GM21447 (cell line): ENCODE results near the gene FPGS.
"Not testable (repeated sequence)": the region's sequence is repeated elsewhere in the genome, so short reads cannot be mapped to it uniquely, and the experiment has no call there.

Source experiments
- ATAC-seq: cut with Tn5 transposase; IDR thresholded peaks from one replicate; pipeline ENCODE4 v1.9.1; 2021; ENCODE audit not compliant: unreplicated experiment

FPGS gene, protein sequence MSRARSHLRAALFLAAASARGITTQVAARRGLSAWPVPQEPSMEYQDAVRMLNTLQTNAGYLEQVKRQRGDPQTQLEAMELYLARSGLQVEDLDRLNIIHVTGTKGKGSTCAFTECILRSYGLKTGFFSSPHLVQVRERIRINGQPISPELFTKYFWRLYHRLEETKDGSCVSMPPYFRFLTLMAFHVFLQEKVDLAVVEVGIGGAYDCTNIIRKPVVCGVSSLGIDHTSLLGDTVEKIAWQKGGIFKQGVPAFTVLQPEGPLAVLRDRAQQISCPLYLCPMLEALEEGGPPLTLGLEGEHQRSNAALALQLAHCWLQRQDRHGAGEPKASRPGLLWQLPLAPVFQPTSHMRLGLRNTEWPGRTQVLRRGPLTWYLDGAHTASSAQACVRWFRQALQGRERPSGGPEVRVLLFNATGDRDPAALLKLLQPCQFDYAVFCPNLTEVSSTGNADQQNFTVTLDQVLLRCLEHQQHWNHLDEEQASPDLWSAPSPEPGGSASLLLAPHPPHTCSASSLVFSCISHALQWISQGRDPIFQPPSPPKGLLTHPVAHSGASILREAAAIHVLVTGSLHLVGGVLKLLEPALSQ

DNA sequence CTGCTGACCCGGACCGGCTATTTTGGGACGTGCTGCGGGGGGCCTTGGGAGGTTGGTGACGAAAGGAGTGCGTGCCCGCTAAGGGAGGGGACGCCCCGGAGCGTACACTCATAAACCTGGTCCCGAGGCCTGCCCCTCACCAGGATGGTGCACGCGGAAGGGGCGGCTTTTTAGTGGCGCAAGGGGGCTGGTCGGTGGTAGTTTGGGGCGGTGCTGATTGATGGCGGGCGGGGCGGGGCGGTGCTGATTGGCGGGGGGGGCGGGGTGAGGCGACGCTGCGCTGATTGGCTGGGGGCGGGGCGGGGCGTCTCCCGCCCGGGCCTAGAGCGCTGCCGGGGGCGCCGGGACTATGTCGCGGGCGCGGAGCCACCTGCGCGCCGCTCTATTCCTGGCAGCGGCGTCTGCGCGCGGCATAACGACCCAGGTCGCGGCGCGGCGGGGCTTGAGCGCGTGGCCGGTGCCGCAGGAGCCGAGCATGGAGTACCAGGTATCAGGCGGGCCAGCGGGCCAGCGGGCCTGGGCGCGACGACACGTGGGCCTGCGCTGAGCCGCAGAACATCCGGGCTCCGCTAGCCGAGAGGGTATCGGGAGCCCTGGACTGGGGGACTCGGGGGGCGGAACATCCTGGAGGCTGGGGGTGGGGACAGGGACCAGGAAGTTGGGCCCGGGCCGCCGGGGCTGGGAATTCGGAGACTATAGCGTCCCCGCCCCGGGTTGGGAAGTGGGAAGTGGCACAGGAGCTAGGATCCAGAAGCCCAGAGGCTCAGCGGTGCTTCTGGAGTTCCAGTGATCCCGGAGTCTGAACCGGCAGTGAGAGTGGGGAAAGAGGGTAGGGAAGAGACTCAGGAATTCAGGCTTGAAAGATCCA is at the start of gene FPGS:
FPGS (plus strand) TSS at position 307 of the 868 bp plus-strand sequence; CDS start at position 350, 43 bp downstream.
- peak; percentile 65 for ATAC-seq

DNA sequence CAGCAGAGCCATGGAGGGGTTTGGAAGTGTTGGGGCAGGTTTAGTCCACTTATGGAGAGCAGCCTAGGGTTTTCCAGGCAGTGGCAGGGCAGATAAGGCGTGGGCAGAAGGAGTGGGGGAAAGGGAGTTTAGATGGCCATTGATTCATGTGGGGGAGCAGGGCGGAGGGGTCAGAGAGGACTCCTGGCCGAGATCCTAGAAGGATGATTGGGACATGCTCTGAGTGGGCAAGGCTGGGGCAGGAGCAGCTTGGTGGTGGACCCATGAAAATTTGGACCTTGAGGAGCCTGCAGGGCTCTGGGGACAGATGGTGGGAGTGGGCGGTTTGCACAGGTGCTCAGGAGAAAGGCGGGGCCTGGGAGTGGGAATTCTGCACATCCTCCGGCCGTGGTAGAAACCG is 49.5 kb upstream of the FPGS start:
- ATAC-seq = no peak

DNA sequence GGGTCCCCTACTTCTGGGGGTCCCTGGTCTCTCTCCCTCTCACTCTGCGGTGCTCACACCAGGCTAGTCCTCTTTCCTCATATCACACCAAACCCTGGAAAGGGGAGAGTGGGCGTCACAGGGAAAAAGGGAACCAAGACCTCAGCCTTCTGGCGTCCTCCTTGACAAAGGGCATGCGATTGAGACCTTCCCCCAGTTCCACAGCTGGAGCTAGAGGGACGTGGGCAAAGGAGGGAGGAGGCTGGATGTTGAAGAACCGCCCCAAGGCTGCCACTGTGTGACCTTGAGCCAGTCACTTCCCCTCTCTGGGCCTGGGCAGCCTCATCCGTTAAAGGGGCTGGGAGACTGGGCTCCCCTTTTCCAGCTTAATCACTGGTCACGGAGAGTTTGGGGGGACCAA is 49.1 kb upstream of the FPGS start:
- ATAC-seq = no peak

DNA sequence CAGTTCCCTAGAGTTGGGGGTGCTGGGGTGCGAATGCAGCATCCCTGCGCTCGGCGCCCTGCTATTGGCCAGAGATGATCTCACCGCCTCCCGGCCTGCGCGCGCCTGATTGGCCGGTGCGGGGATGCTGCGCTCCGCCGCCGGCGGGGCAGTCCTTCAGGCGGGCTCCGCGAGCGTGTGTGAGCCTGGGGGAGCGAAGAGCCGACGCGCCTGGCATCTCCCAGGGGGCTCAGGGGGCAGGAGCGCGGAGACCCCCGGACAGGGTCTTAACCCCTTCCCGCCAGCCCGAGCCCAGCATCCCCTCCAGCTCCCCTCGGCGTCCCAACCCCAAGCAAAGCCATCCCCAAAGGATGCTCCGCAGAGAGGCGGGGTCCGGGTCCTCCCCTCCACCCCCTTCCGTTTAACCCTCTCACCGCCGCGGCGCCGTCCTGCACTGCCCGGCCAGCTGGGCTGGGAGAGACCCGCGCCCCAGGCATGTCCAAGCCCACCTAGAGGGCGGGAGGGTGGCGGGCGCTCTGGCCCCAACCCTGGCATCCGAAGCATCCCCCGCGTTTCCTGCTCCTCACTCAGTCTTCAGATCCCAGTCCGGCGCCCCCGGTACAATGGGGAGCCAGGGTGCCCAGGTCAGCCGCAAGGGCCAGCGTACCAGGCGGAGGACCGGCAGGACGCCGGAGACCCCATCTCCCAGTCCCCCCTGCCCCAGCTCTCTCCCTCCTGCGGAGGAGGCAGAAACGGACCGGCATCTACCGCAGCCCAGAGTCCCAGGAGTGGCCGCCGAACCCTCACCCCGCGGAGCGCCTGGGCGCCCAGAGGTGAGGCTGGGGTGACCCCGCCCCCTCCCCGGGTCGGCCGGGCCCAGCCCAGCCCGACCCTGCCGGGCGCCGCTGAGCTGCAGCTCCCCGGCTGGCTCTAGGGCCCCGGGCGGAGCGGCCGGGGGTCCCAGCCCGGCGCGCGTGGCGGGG is 48.3 kb upstream of the FPGS start:
- no peak for ATAC-seq

DNA sequence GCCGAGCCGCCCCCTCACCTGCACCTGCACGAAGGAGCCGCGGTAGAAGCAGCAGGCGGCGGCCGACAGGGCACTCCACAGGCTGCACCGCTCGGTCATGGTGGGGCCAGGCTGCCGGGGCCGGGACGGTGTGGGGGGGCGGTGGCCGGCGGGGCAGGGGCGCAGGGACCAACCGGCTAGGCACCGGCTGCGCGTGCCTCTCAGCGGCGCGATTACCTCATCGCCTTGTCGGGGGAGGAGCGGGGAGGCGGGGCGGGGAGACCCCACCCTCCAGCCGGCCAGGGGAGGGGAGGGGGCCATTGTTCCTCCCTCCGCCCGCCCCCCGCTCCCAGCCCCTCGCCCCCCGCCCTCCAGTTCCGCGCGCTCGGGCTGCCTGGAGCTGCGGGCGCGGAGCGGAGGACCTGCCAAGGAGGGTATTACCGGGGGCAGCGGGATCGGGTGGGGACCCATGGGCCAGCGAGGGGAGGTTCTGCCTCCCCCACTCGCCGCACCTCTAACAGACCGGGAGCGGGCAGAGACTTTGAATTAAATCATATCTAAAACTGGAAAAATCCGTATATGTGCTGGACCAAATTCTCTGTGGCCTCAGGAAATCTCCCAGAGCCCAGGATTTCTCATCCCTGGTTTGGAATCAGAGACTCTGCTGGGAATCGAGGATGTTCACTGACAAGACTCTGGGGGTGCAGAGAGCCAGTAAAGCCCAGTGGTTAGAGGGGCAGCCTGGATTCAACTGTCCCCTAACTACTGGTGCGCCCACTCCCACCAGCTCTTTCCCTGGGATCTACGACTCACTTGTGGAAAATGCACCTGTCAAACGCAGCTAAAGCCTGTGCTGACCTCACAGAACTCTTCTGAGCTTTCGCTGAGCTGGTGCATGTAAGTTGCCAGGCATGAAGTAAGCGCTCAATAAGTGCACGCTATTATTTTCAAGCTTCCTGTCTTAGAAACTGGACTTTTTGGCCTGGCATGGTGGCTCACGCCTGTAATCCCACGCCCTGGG is 47.3 kb upstream of the FPGS start:
- ATAC-seq = no peak

DNA sequence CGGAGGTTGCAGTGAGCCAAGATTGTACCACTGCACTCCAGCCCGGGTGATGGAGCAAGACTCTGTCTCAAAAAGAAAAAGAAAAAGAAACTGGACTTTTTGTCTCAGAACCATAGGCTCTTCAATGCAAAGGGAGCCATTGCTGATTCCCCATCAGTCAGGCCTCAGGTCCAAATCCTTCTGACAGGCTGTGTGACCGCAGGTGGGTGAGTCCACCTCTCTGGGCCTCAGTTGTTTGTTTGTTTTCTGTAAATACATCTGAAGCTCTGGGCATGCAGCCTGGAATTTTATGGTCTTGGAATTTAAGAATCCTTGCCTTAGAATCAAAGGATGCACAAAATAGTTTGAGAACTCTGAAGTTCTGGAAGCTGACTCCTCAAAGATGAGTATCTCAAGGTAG is 46.4 kb upstream of the FPGS start:
- no peak for ATAC-seq

DNA sequence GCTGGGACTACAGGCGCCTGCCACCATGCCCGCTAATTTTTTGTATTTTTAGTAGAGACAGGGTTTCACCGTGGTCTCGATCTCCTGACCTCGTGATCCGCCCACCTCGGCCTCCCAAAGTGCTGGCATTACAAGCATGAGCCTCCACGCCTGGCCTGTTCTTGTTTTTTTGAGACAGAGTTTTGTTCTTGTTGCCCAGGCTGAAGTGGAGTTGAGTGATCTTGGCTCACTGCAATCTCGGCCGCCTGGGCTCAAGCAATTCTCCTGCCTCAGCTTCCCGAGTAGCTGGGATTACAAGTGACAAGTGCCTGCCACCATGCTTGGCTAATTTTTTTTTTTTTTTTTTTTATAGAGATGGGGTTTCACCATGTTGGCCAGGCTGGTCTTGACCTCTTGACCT is 45.9 kb upstream of the FPGS start:
- ATAC-seq = not testable (repeated sequence)

DNA sequence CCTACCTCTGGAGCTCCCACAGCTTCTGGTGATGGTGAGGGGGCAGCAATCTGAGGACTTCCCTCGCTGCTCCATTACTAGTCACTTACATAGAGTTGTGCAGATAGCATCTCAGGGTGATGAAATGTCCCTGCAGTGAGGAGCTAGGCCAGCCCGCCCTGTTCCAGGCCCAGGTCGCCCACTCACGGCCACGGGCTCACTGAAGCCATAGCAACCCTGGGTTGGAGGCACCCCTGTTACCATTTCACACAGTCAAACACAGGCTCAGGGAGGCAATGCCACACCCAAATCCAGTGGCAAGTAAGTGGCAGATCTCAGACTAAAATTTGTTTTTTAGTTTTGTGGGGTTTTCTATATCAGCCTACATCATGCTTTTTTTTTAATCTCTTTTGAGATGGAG is 43.8 kb upstream of the FPGS start:
- ATAC-seq = no peak

DNA sequence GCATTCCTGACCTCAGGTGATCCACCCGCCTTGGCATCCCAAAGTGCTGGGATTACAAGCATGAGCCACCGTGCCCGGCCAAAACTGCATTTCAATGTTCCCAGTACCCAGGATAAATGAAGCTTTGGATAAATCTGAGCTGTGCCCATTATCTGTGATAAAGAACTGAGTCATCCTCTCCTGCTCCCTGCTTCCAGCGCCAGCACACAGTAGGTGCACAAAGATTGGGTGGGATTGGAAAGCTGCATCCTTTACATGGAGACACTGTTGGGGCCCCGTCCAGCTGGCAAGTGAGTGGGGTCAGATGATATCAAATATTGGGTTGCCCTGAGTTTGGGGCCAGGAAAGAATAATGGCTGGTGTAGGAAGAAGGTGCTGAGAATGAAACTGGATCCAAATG is 41.6 kb upstream of the FPGS start:
- no peak for ATAC-seq

DNA sequence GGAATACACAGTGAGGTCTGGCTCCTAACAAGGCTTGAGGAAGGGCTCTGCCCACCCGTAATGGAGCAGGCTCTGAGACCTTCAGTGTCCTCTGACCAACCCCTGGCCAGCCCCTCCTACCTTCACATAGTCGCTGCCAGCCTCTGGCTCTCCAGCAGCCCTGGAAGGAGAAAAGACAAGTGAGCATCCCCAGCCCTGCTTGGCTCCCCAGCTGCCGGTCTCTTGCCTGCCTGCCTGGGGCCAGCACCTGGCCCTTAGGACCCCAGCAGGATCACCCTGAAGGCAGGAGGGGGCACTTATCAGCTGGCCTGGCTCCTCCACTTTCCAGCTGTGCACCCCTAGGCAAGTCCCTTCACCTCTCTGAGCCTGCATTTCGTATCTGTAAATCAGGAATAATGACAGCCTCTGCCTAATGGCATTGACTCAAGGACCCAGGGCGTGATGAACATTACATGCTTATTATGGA is 41.2 kb upstream of the FPGS start:
- ATAC-seq = no peak

DNA sequence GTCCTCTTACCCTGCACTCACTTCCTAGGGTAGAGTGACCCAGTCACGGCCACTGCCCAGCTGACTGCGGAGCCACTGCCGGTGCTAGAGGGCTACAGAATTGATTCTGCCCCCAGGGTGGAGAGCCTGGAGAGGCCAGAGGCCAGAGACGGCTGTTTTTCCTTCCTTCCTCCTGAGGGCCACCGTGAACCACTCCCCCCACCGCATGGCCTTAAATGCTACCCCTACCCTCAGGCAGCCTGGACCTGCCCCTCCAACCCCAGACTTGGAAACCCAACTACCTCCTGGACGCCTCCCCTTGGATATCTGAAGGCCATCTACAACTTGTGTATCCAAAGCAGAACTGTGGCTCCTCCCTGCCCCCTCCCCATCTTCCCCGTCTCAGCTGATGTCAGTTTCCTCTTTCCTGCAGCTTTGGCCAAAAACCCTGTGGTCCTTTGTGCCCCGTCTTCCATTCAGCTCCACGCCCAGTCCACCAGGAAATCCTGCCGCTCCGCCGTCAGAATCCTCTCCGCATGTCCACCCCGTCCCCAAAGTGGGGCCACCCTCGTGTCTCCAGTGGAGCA is 40.5 kb upstream of the FPGS start:
- ATAC-seq = no peak

DNA sequence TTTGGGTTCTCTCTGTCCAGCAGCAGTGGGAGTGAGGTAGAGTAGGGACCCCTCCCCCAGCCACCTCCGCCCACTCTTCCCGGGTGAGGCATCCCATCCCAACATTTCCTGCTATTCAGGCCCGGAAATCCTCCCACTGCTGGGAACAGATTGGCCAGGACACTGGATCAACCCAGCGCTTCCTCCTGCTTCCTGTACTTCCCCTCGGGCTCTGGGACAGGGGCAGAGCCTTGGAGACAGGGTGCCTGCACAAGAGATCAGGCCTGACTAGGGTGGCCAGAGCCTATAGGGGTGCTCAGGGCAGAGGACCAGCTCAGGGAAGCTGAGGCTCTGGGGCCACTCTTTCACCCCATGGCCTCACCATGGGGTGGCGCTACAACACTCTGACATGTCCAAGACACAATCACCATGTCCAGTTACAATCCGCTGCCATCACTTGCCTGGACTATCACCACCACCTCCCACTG is 38.7 kb upstream of the FPGS start:
- no peak for ATAC-seq

DNA sequence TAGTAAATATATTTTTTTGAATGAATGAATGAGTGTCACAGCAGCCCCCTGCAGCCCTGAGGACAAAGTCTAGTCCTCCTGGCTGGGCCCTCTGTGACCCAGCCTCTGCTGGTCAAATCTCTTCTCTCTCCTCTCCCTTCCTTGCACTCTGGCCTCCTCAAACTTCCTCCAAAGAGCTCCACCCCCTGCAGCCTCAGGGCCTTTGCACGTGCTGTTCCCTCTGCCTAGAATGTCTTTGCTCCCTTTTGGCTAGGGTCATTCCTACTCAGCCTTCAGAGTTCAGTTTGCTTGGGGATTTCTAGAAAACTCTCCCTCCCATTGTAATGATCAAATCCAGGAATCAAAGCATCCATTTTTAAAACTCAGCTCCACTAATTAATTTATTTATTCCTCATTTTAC is 37.3 kb upstream of the FPGS start:
- no peak for ATAC-seq

DNA sequence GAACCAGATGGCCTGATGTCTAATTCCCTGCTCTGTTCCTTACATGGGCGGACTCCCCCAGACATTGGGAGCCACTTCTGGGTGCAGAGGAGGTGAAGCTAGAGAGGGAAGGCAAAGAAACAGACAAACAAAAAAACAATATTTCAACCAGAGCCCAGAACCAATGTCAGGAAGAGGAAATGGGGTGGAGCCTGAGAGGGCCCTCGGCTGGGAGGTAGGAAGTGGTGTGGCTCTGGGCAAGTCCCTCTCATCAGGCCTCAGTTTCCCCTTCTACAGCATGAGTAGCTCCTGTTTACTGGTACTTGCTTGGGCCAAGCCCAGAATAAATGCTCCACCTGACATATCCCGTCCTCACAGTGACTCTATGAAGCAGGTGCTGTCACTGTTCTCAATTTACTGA is 35.3 kb upstream of the FPGS start:
- no peak for ATAC-seq

DNA sequence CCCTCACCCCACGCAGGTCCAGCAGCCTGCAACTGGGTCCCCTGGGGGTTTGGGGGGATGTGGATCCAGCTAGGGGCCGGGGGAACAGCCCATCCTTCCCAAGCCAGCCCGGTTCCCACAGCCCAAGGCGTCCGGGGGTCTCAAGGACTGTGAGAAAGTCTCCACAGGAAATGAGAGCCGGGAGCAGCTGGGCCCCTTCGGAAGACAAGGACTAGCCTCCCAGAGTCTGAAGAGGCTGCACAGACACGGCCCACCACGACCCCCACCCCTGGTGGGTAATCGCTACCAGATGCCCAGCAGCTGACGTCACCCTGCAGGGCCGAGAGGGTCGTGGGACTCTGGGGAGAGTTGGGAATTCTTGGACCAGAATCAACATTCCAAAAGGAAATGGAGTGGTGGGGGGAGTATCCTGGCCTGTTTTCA is 34.8 kb upstream of the FPGS start:
- ATAC-seq = no peak

DNA sequence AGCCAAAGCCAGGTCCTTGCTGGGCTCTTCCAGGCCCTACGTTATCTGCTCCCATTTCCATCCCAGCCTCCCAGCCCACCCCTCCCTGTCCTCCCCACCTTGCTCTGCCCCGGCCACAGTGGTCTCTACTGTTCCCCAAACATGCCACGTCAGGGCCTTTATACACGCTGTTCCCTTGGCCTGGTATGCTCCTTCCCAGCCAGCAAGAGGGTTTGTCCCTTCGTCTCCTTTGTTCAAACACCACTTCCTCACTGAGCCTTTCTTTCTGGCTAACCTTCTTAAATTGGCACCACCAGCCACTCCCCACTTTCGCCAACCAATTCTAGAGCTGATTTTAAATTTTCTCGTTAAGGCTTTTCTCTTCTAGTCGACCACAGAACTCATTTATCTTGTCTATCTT is 34.0 kb upstream of the FPGS start:
- ATAC-seq = no peak

DNA sequence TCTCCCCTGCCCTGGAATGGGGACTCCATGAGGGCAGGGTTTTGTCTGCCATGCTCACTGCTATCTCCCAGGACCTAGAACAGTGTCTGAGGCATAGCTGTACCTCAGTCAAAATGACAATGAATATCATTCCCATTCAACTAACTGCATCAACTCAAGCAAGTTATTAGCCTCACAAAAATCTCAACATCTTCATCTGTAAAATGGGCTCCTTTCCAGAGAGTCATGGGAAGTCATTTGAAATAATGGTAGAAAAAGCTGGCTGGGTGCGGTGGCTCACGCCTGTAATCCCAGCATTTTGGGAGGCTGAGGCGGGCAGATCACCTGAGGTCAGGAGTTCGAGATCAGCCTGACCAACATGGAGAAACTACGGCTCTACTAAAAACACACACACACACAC is 33.6 kb upstream of the FPGS start:
- no peak for ATAC-seq

DNA sequence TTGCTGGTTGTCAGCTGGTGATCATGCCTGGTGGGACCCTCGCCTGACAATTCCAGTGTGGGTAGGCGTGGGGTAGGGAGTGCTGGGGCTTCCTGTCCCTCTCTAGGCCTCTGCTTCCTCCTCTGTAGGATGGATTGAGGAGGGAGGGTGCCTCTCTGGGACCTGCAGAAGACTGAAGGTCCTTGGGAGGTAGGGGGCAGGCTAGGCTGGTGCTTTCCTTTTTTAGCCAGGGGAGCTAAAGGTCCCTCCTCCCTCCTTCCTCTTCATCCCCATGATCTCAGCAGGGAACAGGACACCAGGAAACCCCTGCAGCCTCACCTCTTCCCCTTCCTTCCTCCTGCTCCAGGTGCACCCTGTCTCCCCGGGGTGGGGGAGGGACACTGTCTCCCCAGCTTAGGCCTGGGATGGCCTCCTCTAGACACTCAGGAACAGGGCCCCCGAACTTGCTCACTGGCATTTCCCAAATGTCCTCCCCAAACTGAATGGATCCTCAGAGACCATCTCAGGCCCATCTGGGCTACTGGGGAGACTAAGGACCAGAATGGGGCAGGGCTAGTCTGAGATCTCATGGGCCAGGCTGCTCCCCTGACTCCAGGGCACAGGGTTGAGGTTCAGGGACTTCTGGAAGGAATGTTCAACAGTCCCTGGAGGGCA is 32.6 kb upstream of the FPGS start:
- no peak for ATAC-seq

DNA sequence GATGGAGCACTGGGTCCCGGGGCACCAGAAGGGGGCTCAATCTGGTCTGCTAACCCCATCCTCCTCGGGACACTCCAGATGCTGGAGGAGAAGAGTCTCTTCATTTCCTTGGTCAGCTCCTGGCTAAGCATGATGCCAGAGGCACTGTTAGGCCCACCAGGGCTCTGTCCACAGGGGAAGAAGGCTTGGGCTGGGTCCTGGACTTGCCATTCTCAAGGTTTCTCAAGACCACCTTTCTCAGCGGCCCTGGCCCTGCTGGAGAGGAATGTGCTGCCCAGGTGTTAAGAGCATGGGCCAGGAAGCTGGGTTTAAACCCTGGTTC is 32.1 kb upstream of the FPGS start:
- no peak for ATAC-seq
